ENCODE results near the gene GRIA4.

Gene GRIA4

DNA sequence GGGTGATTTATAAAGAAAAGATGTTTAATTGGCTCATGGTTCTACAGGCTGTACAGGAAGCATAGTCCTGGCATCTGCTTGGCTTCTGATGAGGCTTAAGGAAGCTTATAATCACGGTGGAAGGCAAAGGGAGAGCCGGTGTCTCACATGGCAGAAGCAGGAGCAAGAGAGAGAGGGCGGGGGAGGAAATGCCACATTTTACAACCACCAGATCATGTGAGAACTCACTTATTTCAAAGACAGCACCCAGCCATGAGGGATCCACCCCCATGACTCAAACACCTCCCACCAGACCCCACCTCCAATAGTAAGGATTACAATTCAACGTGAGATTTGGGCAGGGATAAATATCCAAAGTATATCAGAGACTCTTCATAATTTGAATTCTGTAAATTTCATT, 211.5 kb downstream of the GRIA4 start:
- Mint-ChIP-seq H3K27me3 (no peaks in the 10 kb centered on the region), H3K36me3 (no peaks in the 10 kb centered on the region), H3K27ac (no peak overlapping the region), H3K4me3 (no peak overlapping the region), H3K9me3 (no peaks in the 10 kb centered on the region), H3K4me1 (no peaks in the 10 kb centered on the region)
- CTCF ChIA-PET = no interaction called here
- DNase-seq = no peak

DNA sequence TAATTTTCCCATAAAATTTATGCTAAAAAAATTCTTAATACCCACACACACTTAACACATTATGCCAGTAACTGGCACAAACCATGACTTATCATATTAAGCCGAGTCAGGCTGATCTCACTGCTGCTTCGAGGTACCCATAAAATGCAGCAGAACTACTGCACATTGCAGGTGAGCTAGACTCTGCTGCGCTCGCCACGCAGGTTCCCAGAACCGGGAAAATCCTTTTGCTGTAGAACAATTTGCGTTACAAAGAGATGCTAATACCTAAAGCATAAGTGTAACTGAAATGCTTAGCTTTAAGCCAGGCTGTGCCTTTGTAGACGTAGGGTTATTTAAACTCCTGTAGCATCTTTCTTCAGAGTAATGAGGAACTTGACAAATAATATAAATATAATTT, 211.9 kb downstream of the GRIA4 start:
- Mint-ChIP-seq H3K27me3 (no peaks in the 10 kb centered on the region), H3K27ac (no peak overlapping the region), H3K9me3 (no peaks in the 10 kb centered on the region), H3K4me3 (no peak overlapping the region), H3K36me3 (no peaks in the 10 kb centered on the region), H3K4me1 (no peaks in the 10 kb centered on the region)
- DNase-seq = no peak
- CTCF ChIA-PET = no interaction called here

DNA sequence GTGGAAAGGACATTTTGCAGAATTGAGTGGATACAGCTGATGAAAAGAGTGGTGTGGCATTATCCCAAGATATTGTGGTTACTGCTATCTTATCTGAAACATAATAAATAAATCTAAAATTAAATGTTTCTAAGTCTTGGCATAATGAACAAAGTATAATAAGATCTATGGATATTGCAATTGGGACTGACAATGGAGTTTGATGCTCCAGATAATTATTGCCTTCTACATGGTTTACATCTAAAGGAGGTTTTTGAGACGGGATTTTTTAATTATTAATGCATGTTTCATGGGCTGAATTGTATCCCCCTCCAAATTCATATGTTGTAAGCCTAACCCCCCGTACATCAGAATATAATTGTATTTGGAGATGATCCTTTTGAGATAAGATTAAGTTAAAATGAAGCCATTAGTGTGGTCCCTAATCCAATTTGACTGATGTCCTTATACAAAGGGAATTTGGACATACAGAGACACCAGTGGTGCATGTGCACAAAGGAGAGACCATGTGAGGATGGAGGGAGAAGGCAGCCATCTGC, 213.7 kb downstream of the GRIA4 start:
- no peaks in the 10 kb centered on the region for H3K36me3 Mint-ChIP-seq
- no peak overlapping the region for H3K27ac Mint-ChIP-seq
- DNase-seq = no peak
- no peak overlapping the region for H3K4me3 Mint-ChIP-seq
- H3K27me3 Mint-ChIP-seq = no peaks in the 10 kb centered on the region
- H3K4me1 Mint-ChIP-seq = no peaks in the 10 kb centered on the region
- no peaks in the 10 kb centered on the region for H3K9me3 Mint-ChIP-seq
- CTCF ChIA-PET = no interaction called here

DNA sequence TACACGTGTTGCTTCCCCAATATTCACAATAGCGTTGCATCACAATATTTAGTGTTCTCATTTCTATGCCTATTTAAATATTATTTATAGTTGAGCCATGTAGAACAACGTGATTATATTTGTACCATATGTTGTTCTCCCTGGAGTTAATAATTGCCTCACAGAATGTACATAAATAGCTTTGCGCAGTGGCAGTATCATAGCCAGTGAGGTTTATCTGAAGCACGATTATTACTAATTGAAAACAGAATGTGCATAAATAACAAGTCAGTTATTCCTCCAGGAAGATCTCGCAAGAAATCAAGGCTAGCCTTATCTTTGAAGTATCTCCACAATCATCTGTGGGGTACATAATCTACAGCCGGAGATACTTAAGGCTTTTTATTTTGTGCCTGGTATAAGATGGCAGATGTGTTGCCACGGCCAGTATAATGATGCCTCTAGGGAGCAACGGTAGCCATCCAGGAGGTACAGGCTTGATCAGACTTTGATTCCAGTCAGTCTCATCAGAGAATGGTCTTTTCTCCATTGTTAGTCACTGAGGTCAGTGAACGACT, 214.7 kb downstream of the GRIA4 start:
- Mint-ChIP-seq H3K4me3 (no peak overlapping the region), H3K36me3 (no peaks in the 10 kb centered on the region), H3K27me3 (no peaks in the 10 kb centered on the region), H3K9me3 (no peaks in the 10 kb centered on the region), H3K27ac (no peak overlapping the region), H3K4me1 (no peaks in the 10 kb centered on the region)
- DNase-seq = no peak
- CTCF ChIA-PET = no interaction called here

DNA sequence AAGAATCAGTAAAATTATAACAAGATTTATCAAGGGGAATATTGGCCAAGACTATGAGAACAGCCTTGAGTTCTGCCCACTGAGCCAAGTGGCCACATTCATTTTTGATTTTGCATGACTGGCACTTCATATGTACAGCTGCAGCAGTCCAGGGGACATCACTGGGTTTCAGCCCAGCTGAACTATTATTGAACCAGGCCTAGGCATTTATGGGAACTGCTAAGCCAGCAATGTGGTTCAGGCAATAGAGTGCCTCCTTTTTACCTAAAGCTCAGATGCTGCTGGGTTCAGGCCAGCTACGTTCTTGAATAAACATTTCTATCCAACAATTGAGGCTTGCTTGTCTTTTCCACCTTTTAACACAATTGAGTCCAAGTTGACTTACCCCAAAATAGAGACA, 215.3 kb downstream of the GRIA4 start:
- no peaks in the 10 kb centered on the region for H3K4me1 Mint-ChIP-seq
- no peak for DNase-seq
- CTCF ChIA-PET = no interaction called here

DNA sequence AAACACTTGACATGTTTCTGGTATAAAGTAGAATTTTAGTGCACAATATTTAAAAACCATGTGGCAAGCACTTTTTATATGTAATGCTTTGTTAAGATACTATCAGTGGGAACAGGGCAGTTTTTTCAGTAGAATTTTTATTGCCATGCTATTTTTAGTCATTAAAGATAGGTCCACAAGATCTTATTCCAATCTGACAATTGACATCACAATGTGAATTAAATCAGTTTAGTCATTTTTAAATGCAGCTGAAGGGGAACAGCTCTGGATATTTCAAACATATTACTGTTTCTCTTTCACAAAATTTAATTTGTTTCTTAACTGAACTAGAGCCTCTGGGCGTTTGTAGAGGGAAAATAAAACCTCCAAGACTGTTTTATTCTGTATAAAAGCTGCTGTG, 218.0 kb downstream of the GRIA4 start:
- Mint-ChIP-seq H3K4me3 (no peak overlapping the region), H3K27me3 (no peaks in the 10 kb centered on the region), H3K36me3 (no peaks in the 10 kb centered on the region), H3K4me1 (no peaks in the 10 kb centered on the region), H3K9me3 (no peaks in the 10 kb centered on the region), H3K27ac (no peak overlapping the region)
- DNase-seq = no peak
- CTCF ChIA-PET = no interaction called here

More for the DNA sequence above, 215.3 kb downstream of the GRIA4 start:
- Mint-ChIP-seq H3K4me3 (no peak overlapping the region), H3K36me3 (no peaks in the 10 kb centered on the region), H3K27ac (no peak overlapping the region), H3K27me3 (no peaks in the 10 kb centered on the region), H3K9me3 (no peaks in the 10 kb centered on the region)

DNA sequence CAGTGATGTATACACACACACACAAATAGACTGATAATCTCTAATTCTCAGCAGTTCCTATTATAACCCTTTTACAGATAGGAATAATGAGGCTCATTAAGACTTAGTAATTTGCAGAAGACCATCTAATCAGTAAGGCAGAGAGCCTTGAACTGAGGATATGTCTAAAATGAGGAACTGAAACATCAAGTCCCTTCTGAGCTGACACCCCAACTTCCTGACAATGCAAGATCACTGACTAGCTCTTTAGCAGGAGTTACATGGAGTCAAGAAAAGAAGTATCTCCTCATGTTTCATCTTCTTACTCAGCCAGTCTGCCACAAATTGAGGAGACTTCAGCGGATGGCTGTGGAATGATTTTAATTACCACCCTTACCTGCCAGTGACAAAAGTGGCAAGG, 219.2 kb downstream of the GRIA4 start:
- CTCF ChIA-PET = no interaction called here

DNA sequence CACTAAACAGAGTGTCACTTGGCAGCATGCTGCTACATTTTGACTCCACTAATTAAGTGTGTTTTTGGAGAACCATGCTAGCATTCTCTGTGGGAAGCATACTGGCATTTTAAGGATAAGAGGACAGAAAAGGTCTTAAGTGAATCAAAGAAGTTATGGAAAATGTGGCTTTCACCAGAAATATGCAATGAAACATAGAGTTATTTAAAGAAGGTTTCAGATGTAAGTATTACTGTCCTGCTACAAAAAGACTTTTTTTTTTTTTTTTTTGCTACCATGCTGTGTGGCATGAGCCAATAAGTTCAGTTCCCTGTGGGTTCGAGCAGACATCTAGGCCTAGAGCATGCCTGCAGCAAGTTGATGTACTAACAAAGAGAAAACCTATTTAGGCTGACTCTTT, 224.6 kb downstream of the GRIA4 start:
- no peaks in the 10 kb centered on the region for H3K4me1 Mint-ChIP-seq
- no peak overlapping the region for H3K27ac Mint-ChIP-seq

More for the DNA sequence above, 219.2 kb downstream of the GRIA4 start:
- no peak overlapping the region for H3K27ac Mint-ChIP-seq
- no peak for DNase-seq
- H3K4me3 Mint-ChIP-seq = no peak overlapping the region
- no peaks in the 10 kb centered on the region for H3K36me3 Mint-ChIP-seq
- H3K4me1 Mint-ChIP-seq = no peaks in the 10 kb centered on the region
- H3K9me3 Mint-ChIP-seq = no peaks in the 10 kb centered on the region
- H3K27me3 Mint-ChIP-seq = no peaks in the 10 kb centered on the region

DNA sequence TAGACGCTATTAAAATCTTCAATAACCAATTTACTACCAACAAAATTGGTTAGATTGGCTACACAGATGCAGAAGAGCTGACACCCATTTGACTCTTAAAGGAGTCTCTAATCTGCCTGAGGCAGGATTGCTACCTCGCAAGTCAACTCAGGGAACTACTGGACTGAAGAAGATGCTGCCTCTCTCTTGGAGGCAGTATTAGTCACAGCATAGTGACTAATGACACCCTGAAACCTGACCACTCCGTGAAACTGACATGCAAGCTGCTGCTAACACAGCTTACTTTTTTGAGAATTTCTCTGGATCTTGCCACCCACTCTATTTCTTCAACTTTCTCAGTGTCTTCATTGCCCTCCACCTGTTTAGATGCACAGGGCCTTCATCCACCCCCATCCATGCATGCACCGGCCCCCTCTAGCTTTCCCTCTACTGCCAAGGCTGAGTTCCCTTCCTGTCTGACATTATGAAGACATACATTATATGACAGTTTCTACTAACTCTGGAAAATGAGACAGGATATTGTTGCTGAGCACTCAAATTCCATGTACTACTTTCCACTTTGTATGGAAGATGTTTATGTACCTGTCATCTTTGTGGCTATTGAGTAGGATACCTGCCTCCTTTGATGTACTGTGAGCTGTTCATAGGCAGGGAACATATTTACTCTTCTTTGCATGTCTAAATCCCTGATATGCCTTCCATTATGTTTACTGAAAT, 229.0 kb downstream of the GRIA4 start:
- Mint-ChIP-seq H3K27ac (no peak overlapping the region), H3K4me3 (no peak overlapping the region), H3K9me3 (no peaks in the 10 kb centered on the region), H3K36me3 (no peaks in the 10 kb centered on the region), H3K4me1 (no peaks in the 10 kb centered on the region), H3K27me3 (no peaks in the 10 kb centered on the region)
- CTCF ChIA-PET = no interaction called here
- DNase-seq = no peak

More for the DNA sequence above, 224.6 kb downstream of the GRIA4 start:
- CTCF ChIA-PET = no interaction called here
- Mint-ChIP-seq H3K4me3 (no peak overlapping the region), H3K36me3 (no peaks in the 10 kb centered on the region), H3K27me3 (no peaks in the 10 kb centered on the region), H3K9me3 (no peaks in the 10 kb centered on the region)
- DNase-seq = no peak

DNA sequence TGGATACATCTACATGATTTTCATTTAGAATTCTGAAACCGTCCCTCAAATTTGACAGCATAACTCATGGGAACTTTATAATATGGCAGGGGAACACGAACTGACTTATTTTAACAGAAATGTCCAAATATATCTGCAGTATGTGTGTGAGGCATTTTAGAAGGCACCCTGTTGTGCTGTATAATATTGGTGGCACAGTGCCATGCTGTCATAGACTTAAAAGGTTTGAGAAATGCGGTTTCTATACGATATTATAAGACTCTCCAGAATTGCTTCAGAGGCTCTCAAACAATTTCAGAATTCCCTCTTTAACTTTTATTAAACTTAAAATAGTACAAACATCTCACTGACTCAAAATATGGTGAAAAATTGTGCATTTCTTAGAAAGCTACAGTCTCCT, 230.5 kb downstream of the GRIA4 start:
- H3K36me3 Mint-ChIP-seq = no peaks in the 10 kb centered on the region
- no peak for DNase-seq
- H3K4me1 Mint-ChIP-seq = no peaks in the 10 kb centered on the region
- no peak overlapping the region for H3K27ac Mint-ChIP-seq
- CTCF ChIA-PET = no interaction called here
- H3K27me3 Mint-ChIP-seq = no peaks in the 10 kb centered on the region
- H3K9me3 Mint-ChIP-seq = no peaks in the 10 kb centered on the region
- no peak overlapping the region for H3K4me3 Mint-ChIP-seq

DNA sequence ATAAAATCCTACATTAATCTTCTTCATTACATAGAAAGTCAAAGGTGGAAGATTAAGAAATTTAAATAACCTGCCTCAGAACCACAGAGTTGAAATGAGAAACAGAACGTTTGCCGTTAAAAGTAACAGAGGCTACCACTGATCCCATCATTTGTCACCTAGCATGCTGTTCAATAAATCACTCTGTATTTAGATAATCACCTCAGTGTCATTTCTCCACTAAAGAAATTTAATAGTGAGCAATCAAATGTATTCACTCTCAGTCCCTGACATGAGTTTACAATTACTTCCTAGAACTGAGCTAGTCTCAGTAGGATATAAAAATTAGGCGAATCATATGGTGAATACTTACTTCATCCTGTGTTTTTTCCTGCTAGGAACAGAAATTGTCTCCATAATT, 242.5 kb downstream of the GRIA4 start:
- H3K36me3 Mint-ChIP-seq = no peaks in the 10 kb centered on the region
- CTCF ChIA-PET = no interaction called here
- no peaks in the 10 kb centered on the region for H3K27me3 Mint-ChIP-seq
- H3K4me3 Mint-ChIP-seq = no peak overlapping the region
- H3K27ac Mint-ChIP-seq = no peak overlapping the region
- H3K9me3 Mint-ChIP-seq = no peaks in the 10 kb centered on the region
- no peak for DNase-seq
- no peaks in the 10 kb centered on the region for H3K4me1 Mint-ChIP-seq

DNA sequence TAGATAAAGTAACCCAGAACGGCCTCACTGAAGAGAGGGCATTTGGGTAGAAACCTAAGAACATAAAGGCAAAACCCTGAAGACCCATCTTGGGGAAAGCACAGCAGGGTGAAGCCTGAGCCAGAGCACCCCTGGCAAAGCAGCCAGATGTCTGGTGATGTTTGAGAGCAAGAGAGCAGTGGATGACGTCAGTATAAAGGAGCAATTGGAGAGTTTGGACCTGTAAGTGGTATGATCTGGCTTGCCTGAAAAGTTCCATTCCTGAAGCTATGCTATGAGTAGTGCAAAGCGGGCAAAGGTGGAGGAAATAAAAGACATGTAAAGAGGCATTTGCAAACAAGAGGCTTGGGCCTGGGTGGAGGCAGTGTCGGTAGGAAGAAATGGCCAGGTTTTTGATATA, 244.4 kb downstream of the GRIA4 start:
- no peak overlapping the region for H3K4me3 Mint-ChIP-seq
- H3K36me3 Mint-ChIP-seq = no peaks in the 10 kb centered on the region
- no peaks in the 10 kb centered on the region for H3K9me3 Mint-ChIP-seq
- no peaks in the 10 kb centered on the region for H3K27me3 Mint-ChIP-seq
- no peak overlapping the region for H3K27ac Mint-ChIP-seq
- no peak for DNase-seq
- CTCF ChIA-PET = no interaction called here
- H3K4me1 Mint-ChIP-seq = no peaks in the 10 kb centered on the region

DNA sequence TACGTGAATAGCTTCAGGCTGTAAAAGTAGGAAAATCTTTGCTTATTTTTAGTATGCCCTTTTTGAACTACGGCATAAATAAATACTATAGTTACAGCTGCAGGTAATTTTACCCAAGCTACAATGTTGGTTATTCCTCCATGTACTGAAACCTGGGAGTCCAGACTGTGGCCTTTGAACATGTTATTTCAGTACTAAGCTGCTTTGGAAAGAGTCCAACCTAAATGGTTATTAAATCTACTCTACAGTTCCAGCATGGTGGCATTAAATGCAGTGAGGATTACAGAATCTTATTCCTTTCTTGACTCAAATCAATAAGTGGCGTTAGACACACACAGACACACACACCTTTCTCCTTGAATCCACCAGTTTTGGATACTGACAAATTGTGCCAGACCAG, 247.1 kb downstream of the GRIA4 start:
- no peaks in the 10 kb centered on the region for H3K4me1 Mint-ChIP-seq
- CTCF ChIA-PET = no interaction called here
- no peak for DNase-seq
- no peaks in the 10 kb centered on the region for H3K9me3 Mint-ChIP-seq
- no peak overlapping the region for H3K4me3 Mint-ChIP-seq
- no peaks in the 10 kb centered on the region for H3K36me3 Mint-ChIP-seq
- H3K27ac Mint-ChIP-seq = no peak overlapping the region
- no peaks in the 10 kb centered on the region for H3K27me3 Mint-ChIP-seq

DNA sequence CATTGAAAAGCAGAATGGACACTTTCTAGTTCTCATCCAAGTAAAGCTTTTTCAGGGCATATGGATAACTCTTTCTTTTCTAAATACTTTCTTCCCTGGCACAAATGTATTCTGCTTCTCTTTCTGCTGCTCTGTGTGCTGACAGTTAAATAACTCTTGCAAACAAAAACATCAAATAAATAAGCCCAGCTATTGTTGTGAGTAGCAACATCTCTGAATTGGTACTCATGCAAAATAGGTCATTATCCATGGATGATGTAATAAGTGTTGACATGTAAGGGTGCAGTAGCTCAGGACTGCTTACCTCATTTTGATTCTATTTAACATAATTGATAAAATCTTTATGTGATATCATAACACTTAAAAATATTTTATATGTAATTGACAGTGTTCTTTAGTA, 247.9 kb downstream of the GRIA4 start:
- Mint-ChIP-seq H3K27ac (no peak overlapping the region), H3K9me3 (no peaks in the 10 kb centered on the region), H3K27me3 (no peaks in the 10 kb centered on the region), H3K36me3 (no peaks in the 10 kb centered on the region), H3K4me3 (no peak overlapping the region), H3K4me1 (no peaks in the 10 kb centered on the region)
- DNase-seq = no peak
- CTCF ChIA-PET = no interaction called here

DNA sequence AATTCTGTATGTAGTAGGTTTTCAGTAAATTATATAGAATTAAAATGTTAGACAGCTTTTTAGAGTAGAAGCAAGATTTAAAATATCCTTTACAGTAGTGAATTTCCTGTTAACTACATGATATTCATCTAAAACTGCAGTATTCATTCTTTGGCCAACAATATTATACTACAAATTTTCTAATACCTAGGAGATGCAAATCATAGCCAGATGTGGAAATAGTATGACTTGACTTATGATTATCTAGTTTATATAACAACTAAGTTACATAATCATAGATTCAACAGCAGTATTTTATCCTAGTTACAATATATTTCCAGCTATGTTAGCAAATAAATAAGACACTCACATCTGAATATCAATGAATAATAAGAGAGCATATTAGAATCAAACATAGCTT, 249.0 kb downstream of the GRIA4 start:
- Mint-ChIP-seq H3K9me3 (no peaks in the 10 kb centered on the region), H3K36me3 (no peaks in the 10 kb centered on the region), H3K27me3 (no peaks in the 10 kb centered on the region), H3K4me1 (no peaks in the 10 kb centered on the region), H3K27ac (no peak overlapping the region), H3K4me3 (no peak overlapping the region)
- CTCF ChIA-PET = no interaction called here
- no peak for DNase-seq
